Fibroblast of villous mesenchyme (primary cell): ENCODE results near the gene KCNMA1. TPM values are rescaled to one million over a fixed set of nuclear protein-coding genes. Genes with fewer than 3 reads are reported as not detected.
A peak's percentile ranks its signal among the peaks of the same experiment; 100 is the strongest.

Source experiments
- DNase-seq: peaks from one replicate; pipeline ENCODE4 v3.0.0-alpha.2; 2010; ENCODE audit warnings: low read depth
- H3K4me3 ChIP-seq: 2 replicates; pipeline ENCODE4 v1.5.1; 2011; ENCODE audit warnings: low read depth, mild to moderate bottlenecking, low read length
- total RNA-seq: library from RNA; depleted of rRNA; stranded (reverse); fragments of >200 nt; gene quantifications from 2 replicates; pipeline ENCODE4 v1.2.3, GENCODE V29; 2012
- TF ChIP-seq, protein P1 (sequence below): IDR thresholded peaks from 2 replicates; pipeline ENCODE4 v1.5.1; 2012; ENCODE audit warnings: low read depth, mild to moderate bottlenecking, low read length; ENCODE audit not compliant: insufficient read depth

KCNMA1 gene
- total RNA-seq, 1 donor, result 36.7 TPM

DNA sequence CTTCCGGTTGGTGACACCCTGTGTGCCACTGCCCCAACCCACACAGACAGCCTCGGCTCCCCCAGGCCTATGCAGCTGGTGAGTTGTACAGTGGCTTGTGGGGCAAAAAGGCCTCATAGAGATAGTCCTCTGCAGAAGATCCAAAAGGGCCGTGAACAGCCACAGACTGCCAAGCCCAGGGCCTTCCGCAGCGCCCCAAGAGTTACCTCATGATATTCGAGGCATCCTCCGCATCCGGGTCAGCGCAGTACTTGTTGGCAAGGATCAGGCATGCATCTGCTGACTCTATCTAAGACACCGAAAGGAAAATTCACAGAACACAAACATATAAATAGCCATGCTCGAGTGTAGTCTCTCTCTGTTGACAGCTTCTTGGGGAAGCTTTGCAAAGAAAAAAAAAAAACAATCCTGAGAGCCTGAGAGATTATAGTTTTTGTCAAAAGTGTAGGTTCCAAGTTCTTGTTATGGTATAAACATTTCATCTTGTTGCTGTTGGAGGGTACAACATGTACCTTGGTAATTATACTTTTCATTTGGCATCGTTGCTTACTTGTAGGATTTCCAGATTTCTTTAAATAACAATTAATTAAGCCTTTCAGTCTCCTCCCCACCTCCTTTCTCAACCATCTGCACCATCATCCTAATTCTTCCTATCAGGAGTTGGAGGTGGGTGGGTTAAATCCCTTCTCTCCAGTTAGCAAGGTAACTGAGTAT lies 553.0 kb downstream of the KCNMA1 start:
- no peak overlapping the region for H3K4me3 ChIP-seq
- peak; percentile 21 for DNase-seq
- TF ChIP-seq, protein P1, sequence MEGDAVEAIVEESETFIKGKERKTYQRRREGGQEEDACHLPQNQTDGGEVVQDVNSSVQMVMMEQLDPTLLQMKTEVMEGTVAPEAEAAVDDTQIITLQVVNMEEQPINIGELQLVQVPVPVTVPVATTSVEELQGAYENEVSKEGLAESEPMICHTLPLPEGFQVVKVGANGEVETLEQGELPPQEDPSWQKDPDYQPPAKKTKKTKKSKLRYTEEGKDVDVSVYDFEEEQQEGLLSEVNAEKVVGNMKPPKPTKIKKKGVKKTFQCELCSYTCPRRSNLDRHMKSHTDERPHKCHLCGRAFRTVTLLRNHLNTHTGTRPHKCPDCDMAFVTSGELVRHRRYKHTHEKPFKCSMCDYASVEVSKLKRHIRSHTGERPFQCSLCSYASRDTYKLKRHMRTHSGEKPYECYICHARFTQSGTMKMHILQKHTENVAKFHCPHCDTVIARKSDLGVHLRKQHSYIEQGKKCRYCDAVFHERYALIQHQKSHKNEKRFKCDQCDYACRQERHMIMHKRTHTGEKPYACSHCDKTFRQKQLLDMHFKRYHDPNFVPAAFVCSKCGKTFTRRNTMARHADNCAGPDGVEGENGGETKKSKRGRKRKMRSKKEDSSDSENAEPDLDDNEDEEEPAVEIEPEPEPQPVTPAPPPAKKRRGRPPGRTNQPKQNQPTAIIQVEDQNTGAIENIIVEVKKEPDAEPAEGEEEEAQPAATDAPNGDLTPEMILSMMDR, result no peak

DNA sequence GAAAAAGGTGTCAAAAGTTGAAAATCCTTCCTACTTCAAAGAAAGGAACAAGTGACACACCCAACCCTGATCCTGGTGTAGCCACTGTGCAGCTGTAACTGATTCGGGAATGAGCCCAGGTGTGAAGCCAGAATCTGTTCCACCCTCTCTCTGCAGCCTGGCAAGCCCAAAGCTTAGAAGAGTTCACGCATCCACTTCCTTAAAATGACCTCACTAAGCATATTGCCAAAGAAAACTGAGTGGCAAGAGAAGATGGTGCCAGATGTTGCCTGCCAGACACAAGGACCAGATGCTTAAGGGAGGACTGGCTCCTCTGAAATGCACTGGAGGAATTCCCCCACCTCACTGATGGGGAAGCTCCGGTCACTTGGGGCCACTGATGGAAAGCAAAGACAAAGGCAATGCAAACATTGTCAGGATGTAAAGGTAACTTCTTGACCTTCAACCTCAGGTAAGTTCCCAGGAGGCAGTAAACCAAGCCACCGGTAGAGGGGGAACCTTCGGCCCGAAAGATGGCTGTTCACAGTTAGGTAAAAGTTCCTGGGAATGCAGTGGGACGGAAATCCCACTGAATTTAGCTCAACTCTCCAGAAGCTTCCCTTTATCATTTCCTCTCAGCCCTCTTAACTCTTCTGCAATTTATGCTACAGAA lies 554.9 kb downstream of the KCNMA1 start:
- DNase-seq, result no peak
- H3K4me3 ChIP-seq, result no peak overlapping the region
- TF ChIP-seq, protein P1, result no peak

GRCh38 chr10:77081481-77081891 lies 556.1 kb downstream of the KCNMA1 start:
- no peak overlapping the region for H3K4me3 ChIP-seq
- no peak for DNase-seq
- TF ChIP-seq, protein P1, result no peak

DNA sequence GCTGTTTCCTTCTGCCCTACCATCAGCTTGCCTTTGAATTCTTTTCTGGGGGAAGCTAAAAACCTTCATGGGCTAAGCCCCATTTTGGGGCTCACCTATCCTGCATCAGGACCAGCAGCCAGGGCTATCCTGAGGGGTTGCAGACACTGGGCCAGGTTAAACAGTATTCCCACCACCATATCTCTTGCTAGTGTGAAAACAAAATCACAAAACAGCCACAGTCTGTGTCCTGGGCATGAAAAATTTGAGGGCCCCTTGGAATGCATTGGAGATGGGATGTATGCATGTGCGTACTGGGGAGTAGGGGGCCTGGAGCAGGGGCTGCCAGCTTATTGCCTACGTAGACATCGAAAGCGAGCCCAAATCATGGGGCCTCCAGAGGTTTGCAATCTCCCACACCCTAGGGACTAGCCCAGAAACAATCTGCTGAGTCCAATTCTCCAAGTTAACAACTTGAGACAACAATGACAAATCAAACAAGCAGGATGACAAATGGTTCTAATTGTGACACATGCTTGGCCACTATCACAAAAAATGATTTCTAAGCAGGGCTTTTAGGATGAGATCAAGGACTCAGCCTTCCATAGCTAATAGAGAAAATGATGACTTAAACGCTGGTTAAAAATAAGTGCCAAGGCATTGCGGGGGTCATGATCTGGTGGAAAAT lies 557.1 kb downstream of the KCNMA1 start:
- TF ChIP-seq, protein P1, result no peak
- no peak for DNase-seq
- H3K4me3 ChIP-seq, result no peak overlapping the region

DNA sequence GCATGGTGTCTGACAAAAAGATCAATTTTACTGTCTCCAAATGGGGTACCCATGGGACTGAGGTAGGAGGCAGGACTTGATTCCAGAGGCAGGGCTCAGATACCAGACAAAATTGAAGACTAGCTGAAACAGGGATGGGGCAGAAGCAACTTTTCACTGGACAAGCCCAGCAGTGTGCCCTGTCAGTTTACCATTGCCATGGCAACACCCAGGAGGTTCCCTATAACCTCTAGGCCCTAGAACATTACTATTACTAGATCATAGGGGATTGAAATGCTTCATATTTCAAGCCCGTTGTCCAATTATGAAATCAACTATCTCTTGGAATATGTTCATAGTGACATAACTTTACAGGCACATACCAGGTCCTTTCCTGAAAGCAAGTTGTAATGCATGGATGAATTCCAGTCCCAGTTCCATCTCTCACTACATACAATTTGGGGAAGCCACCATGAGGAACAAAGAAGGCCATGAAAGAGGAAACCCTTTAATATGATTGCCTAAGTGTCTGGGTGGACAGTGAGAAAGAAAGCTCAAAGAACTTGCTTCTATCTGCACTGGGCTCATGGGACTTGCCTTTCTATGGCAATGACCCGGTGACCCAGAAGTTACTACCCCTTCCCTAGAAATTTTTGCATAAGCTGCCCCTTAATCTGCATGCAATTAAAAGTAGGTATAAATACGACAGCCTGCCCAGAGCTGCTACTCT lies 557.9 kb downstream of the KCNMA1 start:
- DNase-seq, result no peak
- no peak overlapping the region for H3K4me3 ChIP-seq
- TF ChIP-seq, protein P1, result no peak

DNA sequence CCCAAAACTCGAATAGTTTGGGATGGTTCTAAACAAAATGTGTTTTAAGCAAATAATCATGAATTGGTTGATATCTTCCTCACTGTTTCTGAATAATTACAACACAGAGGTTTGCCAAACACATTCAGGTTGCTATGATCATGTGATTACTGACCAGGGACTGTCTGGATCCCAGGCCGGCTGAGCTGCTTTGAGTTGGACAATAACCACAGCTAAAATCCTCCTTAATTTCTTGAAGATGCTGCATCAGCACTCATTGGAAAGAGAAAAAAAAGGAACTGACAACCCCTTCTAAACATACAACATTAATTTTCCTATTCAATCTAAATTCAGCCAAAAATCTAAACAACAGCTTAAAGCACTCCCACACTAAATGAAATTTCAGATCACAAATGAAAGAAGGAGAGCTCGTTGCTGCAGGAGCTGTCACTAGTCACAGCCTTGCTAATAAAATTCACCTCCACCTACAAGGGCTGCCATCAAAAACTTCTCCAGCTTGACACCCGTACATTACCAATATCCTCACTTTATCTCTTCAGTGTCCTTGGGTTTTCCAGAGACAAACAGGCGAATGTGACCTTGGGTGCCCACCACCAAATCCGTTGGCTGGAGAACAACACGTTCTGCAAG lies 560.2 kb downstream of the KCNMA1 start:
- peak; percentile 10 for DNase-seq
- no peak overlapping the region for H3K4me3 ChIP-seq
- TF ChIP-seq, protein P1, result no peak
